HUES64 (cell line): Measurements from ENCODE around the gene HLA-DPA1.
"Not testable (repeated sequence)": the region's sequence is repeated elsewhere in the genome, so short reads cannot be mapped to it uniquely, and the experiment has no call there.

Source experiments
- H3K27ac ChIP-seq: 2 replicates; pipeline ENCODE4 v1.7.0; 2013; ENCODE audit warnings: low read depth, low read length, inconsistent platforms
- H3K27me3 ChIP-seq: 2 replicates; pipeline ENCODE4 v1.6.1; 2013; ENCODE audit warnings: mild to moderate bottlenecking, low read length; ENCODE audit not compliant: insufficient read depth
- H3K36me3 ChIP-seq: 2 replicates; pipeline ENCODE4 v1.6.1; 2013; ENCODE audit warnings: mild to moderate bottlenecking, low read length; ENCODE audit not compliant: insufficient read depth
- H3K4me1 ChIP-seq: 2 replicates; pipeline ENCODE4 v1.6.1; 2013; ENCODE audit warnings: mild to moderate bottlenecking, low read length, moderate library complexity; ENCODE audit not compliant: insufficient read depth
- H3K4me3 ChIP-seq: 2 replicates; pipeline ENCODE4 v1.5.1; 2013; ENCODE audit warnings: mild to moderate bottlenecking, low read length, moderate library complexity
- H3K9ac ChIP-seq: 2 replicates; pipeline ENCODE4 v1.6.1; 2013; ENCODE audit warnings: mild to moderate bottlenecking, low read depth, low read length
- H3K9me3 ChIP-seq: 2 replicates; pipeline ENCODE4 v1.6.1; 2013; ENCODE audit warnings: low read depth, low read length; ENCODE audit not compliant: insufficient read depth
- WGBS: fragments of 150-250, 120-280 bp; methylation state at CpG from one replicate; pipeline ENCODE4 v1.1.7; 2013; ENCODE audit warnings: missing lambda C conversion rate; 5-methylcytosine and 5-hydroxymethylcytosine counted together

The HLA-DPA1 gene

GRCh38 chr6:33075568-33076405, 2.3 kb upstream of the HLA-DPA1 start, which contains the start of gene HLA-DPB1:
TSS of gene HLA-DPB1 (plus strand) at chr6:33075990. CDS start at chr6:33076042, 52 bp downstream.
- no peaks in the 10 kb centered on the region for H3K36me3 ChIP-seq
- no peak within 1 kb of the TSS for H3K27ac ChIP-seq
- no peaks in the 10 kb centered on the region for H3K4me1 ChIP-seq
- WGBS: 88% methylated on average over 10 of the region's 10 CpGs
- no peak within 1 kb of the TSS for H3K9ac ChIP-seq
- H3K4me3 ChIP-seq: no peak within 1 kb of the TSS
- no peaks in the 10 kb centered on the region for H3K9me3 ChIP-seq
- peaks cover under 1% of the 10 kb centered on the region; the same call in 1 of the 2 replicates for H3K27me3 ChIP-seq

- Histone ChIP-seq H3K4me1 (no peaks in the 10 kb centered on the region), H3K9me3 (no peaks in the 10 kb centered on the region), H3K36me3 (no peaks in the 10 kb centered on the region), H3K27me3 (no peaks in the 10 kb centered on the region), H3K9ac (no peak overlapping the region), H3K4me3 (no peak overlapping the region), H3K27ac (no peak overlapping the region)
- WGBS: 91% methylated on average over 4 of the region's 4 CpGs
Observed at GRCh38 chr6:33075208-33075567, 1.7 kb upstream of the HLA-DPA1 start.

- H3K27me3 ChIP-seq: no peaks in the 10 kb centered on the region
- WGBS: 92% methylated on average over 7 of the region's 7 CpGs
- no peak overlapping the region for H3K27ac ChIP-seq
- no peaks in the 10 kb centered on the region for H3K36me3 ChIP-seq
- no peaks in the 10 kb centered on the region for H3K9me3 ChIP-seq
- H3K9ac ChIP-seq: no peak overlapping the region
- H3K4me3 ChIP-seq: no peak overlapping the region
- no peaks in the 10 kb centered on the region for H3K4me1 ChIP-seq
Observed at GRCh38 chr6:33072508-33073100, 845 bp downstream of the HLA-DPA1 start.

GRCh38 chr6:33071569-33071968, 1.9 kb downstream of the HLA-DPA1 start:
- Histone ChIP-seq H3K27ac (no peak overlapping the region), H3K36me3 (no peaks in the 10 kb centered on the region), H3K4me1 (no peaks in the 10 kb centered on the region), H3K9ac (no peak overlapping the region), H3K9me3 (no peaks in the 10 kb centered on the region), H3K27me3 (no peaks in the 10 kb centered on the region), H3K4me3 (no peak overlapping the region)
- 93% methylated on average over 6 of the region's 6 CpGs for WGBS

GRCh38 chr6:33070909-33071308, 2.5 kb downstream of the HLA-DPA1 start:
- 92% methylated on average over 1 of the region's 2 CpGs for WGBS
- H3K27ac ChIP-seq: no peak overlapping the region

GRCh38 chr6:33069021-33069738, 4.3 kb downstream of the HLA-DPA1 start:
- 93% methylated on average over 10 of the region's 10 CpGs for WGBS
- H3K36me3 ChIP-seq: no peaks in the 10 kb centered on the region

More at GRCh38 chr6:33070909-33071308, 2.5 kb downstream of the HLA-DPA1 start:
- no peaks in the 10 kb centered on the region for H3K27me3 ChIP-seq
- H3K9me3 ChIP-seq: no peaks in the 10 kb centered on the region
- H3K36me3 ChIP-seq: no peaks in the 10 kb centered on the region
- no peak overlapping the region for H3K9ac ChIP-seq
- H3K4me1 ChIP-seq: no peaks in the 10 kb centered on the region
- no peak overlapping the region for H3K4me3 ChIP-seq

GRCh38 chr6:33066917-33067521, 6.4 kb downstream of the HLA-DPA1 start:
- Histone ChIP-seq H3K4me1 (no peaks in the 10 kb centered on the region), H3K9me3 (no peaks in the 10 kb centered on the region), H3K36me3 (no peaks in the 10 kb centered on the region), H3K4me3 (no peak overlapping the region), H3K9ac (no peak overlapping the region), H3K27ac (no peak overlapping the region), H3K27me3 (no peaks in the 10 kb centered on the region)
- WGBS: 93% methylated on average over 3 of the region's 3 CpGs

More at GRCh38 chr6:33069021-33069738, 4.3 kb downstream of the HLA-DPA1 start:
- Histone ChIP-seq H3K27me3 (no peaks in the 10 kb centered on the region), H3K9ac (no peak overlapping the region), H3K4me1 (no peaks in the 10 kb centered on the region), H3K27ac (no peak overlapping the region), H3K4me3 (no peak overlapping the region), H3K9me3 (no peaks in the 10 kb centered on the region)

- 85% methylated on average over 4 of the region's 4 CpGs for WGBS
- Histone ChIP-seq H3K9me3 (no peaks in the 10 kb centered on the region), H3K9ac (no peak overlapping the region), H3K27ac (no peak overlapping the region), H3K4me3 (no peak overlapping the region), H3K4me1 (no peaks in the 10 kb centered on the region), H3K27me3 (no peaks in the 10 kb centered on the region), H3K36me3 (no peaks in the 10 kb centered on the region)
Observed at GRCh38 chr6:33065312-33065711, 8.1 kb downstream of the HLA-DPA1 start.

GRCh38 chr6:33064723-33065122, 8.7 kb downstream of the HLA-DPA1 start:
- Histone ChIP-seq H3K9ac (no peak overlapping the region), H3K27me3 (no peaks in the 10 kb centered on the region), H3K4me1 (no peaks in the 10 kb centered on the region), H3K36me3 (no peaks in the 10 kb centered on the region), H3K9me3 (no peaks in the 10 kb centered on the region), H3K27ac (no peak overlapping the region), H3K4me3 (no peak overlapping the region)
- 88% methylated on average over 4 of the region's 4 CpGs for WGBS

- 94% methylated on average over 4 of the region's 5 CpGs for WGBS
- H3K27me3 ChIP-seq, H3K36me3 ChIP-seq, H3K9me3 ChIP-seq, H3K9ac ChIP-seq, H3K4me1 ChIP-seq, H3K27ac ChIP-seq, H3K4me3 ChIP-seq: not testable (repeated sequence)
Observed at GRCh38 chr6:33063435-33063834, 10.0 kb downstream of the HLA-DPA1 start.

GRCh38 chr6:33061987-33062386, 11.5 kb downstream of the HLA-DPA1 start:
- Histone ChIP-seq H3K36me3 (no peaks in the 10 kb centered on the region), H3K27ac (no peak overlapping the region)
- WGBS: 90% methylated on average over 1 of the region's 2 CpGs

More at GRCh38 chr6:33061987-33062386, 11.5 kb downstream of the HLA-DPA1 start:
- Histone ChIP-seq H3K9me3 (no peaks in the 10 kb centered on the region), H3K4me3 (no peak overlapping the region), H3K4me1 (no peaks in the 10 kb centered on the region), H3K27me3 (no peaks in the 10 kb centered on the region), H3K9ac (no peak overlapping the region)
